Measurements from ENCODE around the gene METTL21A. TPM values are rescaled to one million over a fixed set of nuclear protein-coding genes. Genes with fewer than 3 reads are reported as not detected.

The METTL21A gene
- total and polyA plus RNA-seq, 2 experiments from 2014 or later, result 86.0 to 118 TPM

- TF ChIP-seq ZNF462 (CRISPR knock-in tag; IDR thresholded peaks at IDR 0.05) (no peak), JUNB (IDR thresholded peaks at IDR 0.05; ENCODE audit: unreplicated experiment) (no peak), ETS1 (IDR thresholded peaks at IDR 0.05) (no peak), NANOG (IDR thresholded peaks at IDR 0.05; ENCODE audit: borderline replicate concordance) (no peak), POLR2AphosphoS5 (IDR thresholded peaks at IDR 0.05; ENCODE audit: low read depth) (no peak), CREB1 (CRISPR knock-in tag; IDR thresholded peaks at IDR 0.05; ENCODE audit: low read depth) (no peak), ZNF114 (CRISPR knock-in tag; IDR thresholded peaks at IDR 0.05) (no peak), EZH2phosphoT487 (IDR thresholded peaks at IDR 0.05; ENCODE audit: unreplicated experiment) (no peak), REST (IDR thresholded peaks at IDR 0.05; ENCODE audit: unreplicated experiment) (no peak), CTCF (conservative IDR thresholded peaks at IDR 0.05; ENCODE audit: low read depth in 2 of 2) (no peak)
Observed at GRCh38 chr2:207635468-207636200, 10.4 kb upstream of the METTL21A start (continued).
